HEK293 (cell line): Measurements from ENCODE around the gene HOXD3.

Experiments
- CTCF ChIA-PET: fragments of 350-600 bp; formaldehyde crosslinking; extraction: SDS; loops from one replicate; lab custom pipeline; 2021; ENCODE audit warnings: antibody characterized with exemption; lab: Yijun Ruan, JAX
- POLR2A ChIA-PET: fragments of 300-600 bp; formaldehyde crosslinking; extraction: SDS; loops from one replicate; lab custom pipeline; 2020; ENCODE audit warnings: antibody characterized with exemption, inconsistent platforms; lab: Yijun Ruan, JAX
- H3K27ac ChIP-seq: fragments of 200-500 bp; sonication (Bioruptor generic); 2 replicates; pipeline ENCODE4 v1.5.1; 2014; ENCODE audit warnings: low read depth, low read length, control low read depth, inconsistent platforms; ENCODE audit errors: extremely low read depth
- H3K36me3 ChIP-seq, 2 experiments: fragments of 200-500 bp in 1 of 2; sonication (Bioruptor generic) in 1 of 2; 1 replicate in 1 of 2; 2 replicates in 1 of 2; pipeline ENCODE4 v1.5.1; 2014 to 2017; ENCODE audit warnings: inconsistent platforms in 2 of 2, low read length in 2 of 2; ENCODE audit not compliant: control insufficient read depth in 2 of 2, insufficient read depth in 1 of 2
- H3K4me1 ChIP-seq: fragments of 200-500 bp; sonication (Bioruptor generic); 2 replicates; pipeline ENCODE4 v1.5.1; 2014; ENCODE audit warnings: mild to moderate bottlenecking, low read length, inconsistent platforms; ENCODE audit not compliant: control insufficient read depth, insufficient read depth
- H3K4me3 ChIP-seq: 2 replicates; pipeline ENCODE4 v1.5.1; 2011; ENCODE audit warnings: low read depth, mild to moderate bottlenecking, control low read depth, low read length, moderate library complexity
- H3K9me3 ChIP-seq: fragments of 200-500 bp; sonication (Bioruptor generic); 2 replicates; pipeline ENCODE4 v1.5.1; 2014; ENCODE audit warnings: low read depth, low read length, inconsistent platforms; ENCODE audit not compliant: control insufficient read depth, insufficient read depth
- EGR2 ChIP-seq: fragments of 450-650 bp; formaldehyde crosslinking; IDR thresholded peaks from 2 replicates; pipeline ENCODE4 v1.5.1; 2016; ENCODE audit warnings: low read depth, missing biosample characterization, missing genetic modification characterization
- GLIS1 ChIP-seq: fragments of 450-650 bp; formaldehyde crosslinking; IDR thresholded peaks from 2 replicates; pipeline ENCODE4 v1.5.1; 2016; ENCODE audit warnings: missing biosample characterization, missing genetic modification characterization
- MYNN ChIP-seq: fragments of 450-650 bp; formaldehyde crosslinking; IDR thresholded peaks from 2 replicates; pipeline ENCODE4 v1.5.1; 2016; ENCODE audit warnings: missing biosample characterization, missing genetic modification characterization, borderline replicate concordance
- PRDM2 ChIP-seq: fragments of 450-650 bp; formaldehyde crosslinking; IDR thresholded peaks from 2 replicates; pipeline ENCODE4 v1.5.1; 2016; ENCODE audit warnings: missing biosample characterization, missing genetic modification characterization, borderline replicate concordance
- SP3 ChIP-seq: fragments of 450-650 bp; formaldehyde crosslinking; IDR thresholded peaks from 2 replicates; pipeline ENCODE4 v1.5.1; 2016; ENCODE audit warnings: missing biosample characterization, missing genetic modification characterization
- ZBTB6 ChIP-seq: fragments of 450-650 bp; formaldehyde crosslinking; IDR thresholded peaks from 2 replicates; pipeline ENCODE4 v1.5.1; 2017; ENCODE audit warnings: missing biosample characterization, missing genetic modification characterization
- ZNF121 ChIP-seq: fragments of 450-650 bp; formaldehyde crosslinking; IDR thresholded peaks from 2 replicates; pipeline ENCODE4 v1.5.1; 2016; ENCODE audit warnings: missing biosample characterization, missing genetic modification characterization
- ZNF155 ChIP-seq: fragments of 450-650 bp; formaldehyde crosslinking; IDR thresholded peaks from 2 replicates; pipeline ENCODE4 v1.5.1; 2016; ENCODE audit warnings: missing biosample characterization, missing genetic modification characterization
- ZNF157 ChIP-seq: fragments of 450-650 bp; formaldehyde crosslinking; IDR thresholded peaks from 2 replicates; pipeline ENCODE4 v1.5.1; 2016; ENCODE audit warnings: missing biosample characterization, missing genetic modification characterization
- ZNF416 ChIP-seq: fragments of 450-650 bp; formaldehyde crosslinking; IDR thresholded peaks from 2 replicates; pipeline ENCODE4 v1.5.1; 2016; ENCODE audit warnings: missing biosample characterization, missing genetic modification characterization
- ZNF513 ChIP-seq: fragments of 450-650 bp; IDR thresholded peaks from 2 replicates; pipeline ENCODE4 v1.5.1; 2018; ENCODE audit warnings: missing biosample characterization, missing genetic modification characterization
- ZNF580 ChIP-seq: fragments of 450-650 bp; formaldehyde crosslinking; IDR thresholded peaks from 2 replicates; pipeline ENCODE4 v1.5.1; 2016; ENCODE audit warnings: missing biosample characterization, missing genetic modification characterization
- ZNF596 ChIP-seq: fragments of 450-650 bp; IDR thresholded peaks from 2 replicates; pipeline ENCODE4 v1.5.0; 2018; ENCODE audit warnings: missing biosample characterization, mild to moderate bottlenecking, missing genetic modification characterization, moderate library complexity
- ZNF654 ChIP-seq: fragments of 450-650 bp; formaldehyde crosslinking; IDR thresholded peaks from 2 replicates; pipeline ENCODE4 v1.5.1; 2016; ENCODE audit warnings: low read depth, missing biosample characterization, missing genetic modification characterization
- ZNF664 ChIP-seq: fragments of 450-650 bp; formaldehyde crosslinking; IDR thresholded peaks from 2 replicates; pipeline ENCODE4 v1.5.1; 2016; ENCODE audit warnings: missing biosample characterization, missing genetic modification characterization
- ZNF76 ChIP-seq: fragments of 450-650 bp; formaldehyde crosslinking; IDR thresholded peaks from 2 replicates; pipeline ENCODE4; 2016; ENCODE audit warnings: low read depth, missing biosample characterization, missing genetic modification characterization, borderline replicate concordance
- ZSCAN30 ChIP-seq: fragments of 450-650 bp; IDR thresholded peaks from 2 replicates; pipeline ENCODE4 v1.5.1; 2018; ENCODE audit warnings: missing biosample characterization, mild to moderate bottlenecking, missing genetic modification characterization, moderate library complexity

The HOXD3 gene

GRCh38 chr2:176149939-176150583 is 7.0 kb upstream of the HOXD3 start:
- POLR2A ChIA-PET = no interaction called here
- H3K4me1 ChIP-seq = peaks cover 23% of the 10 kb centered on the region
- no peaks in the 10 kb centered on the region for H3K9me3 ChIP-seq
- TF ChIP-seq GLIS1 (no peak), ZNF121 (tag by site-specific recombination) (no peak), ZNF596 (tag by site-specific recombination) (peak; percentile 74; the same call in 1 of the 2 replicates), EGR2 (tag by site-specific recombination) (no peak), ZNF580 (tag by site-specific recombination) (no peak)
- no peak overlapping the region for H3K27ac ChIP-seq
- CTCF ChIA-PET = interaction anchor here (2.4 to 3.2 kb wide), 2 partner anchors 9 to 305 kb away, joined by 10 to 16 read pairs; no protein-coding TSS in a partner anchor
- peaks cover 0 to 45% of the 10 kb centered on the region in 2 experiments; a peak in 1 of 3 replicates for H3K36me3 ChIP-seq
- no peak overlapping the region for H3K4me3 ChIP-seq

GRCh38 chr2:176150584-176151441 is 6.3 kb upstream of the HOXD3 start:
- CTCF ChIA-PET = interaction anchor here (0.7 to 3.2 kb wide), 4 partner anchors 10 to 979 kb away, joined by 3 to 16 read pairs (median 6); no protein-coding TSS in a partner anchor
- POLR2A ChIA-PET = interaction anchor here (0.9 to 1.8 kb wide), 3 partner anchors 10 to 15 kb away, joined by 3 to 5 read pairs (median 4); no protein-coding TSS in a partner anchor
- H3K4me1 ChIP-seq = peaks cover 20% of the 10 kb centered on the region

More at GRCh38 chr2:176150584-176151441, 6.3 kb upstream of the HOXD3 start:
- Histone ChIP-seq H3K36me3 (peaks cover 0 to 46% of the 10 kb centered on the region in 2 experiments; a peak in 1 of 3 replicates), H3K9me3 (no peaks in the 10 kb centered on the region), H3K4me3 (no peak overlapping the region), H3K27ac (no peak overlapping the region; the same call in 1 of the 2 replicates)
- no peak for TF ChIP-seq ZNF157 (tag by site-specific recombination)
- no peak for TF ChIP-seq MYNN (tag by site-specific recombination)
- no peak for TF ChIP-seq PRDM2 (tag by site-specific recombination)
- no peak for TF ChIP-seq ZNF76 (tag by site-specific recombination)
- no peak for TF ChIP-seq ZNF664 (tag by site-specific recombination)
- no peak for TF ChIP-seq ZNF654 (tag by site-specific recombination)
- TF ChIP-seq ZNF155 = no peak
- no peak for TF ChIP-seq ZNF416 (tag by site-specific recombination)
- no peak for TF ChIP-seq ZSCAN30
- no peak for TF ChIP-seq ZBTB6
- TF ChIP-seq ZNF513 = no peak
- TF ChIP-seq SP3 = no peak
